Body of pancreas (tissue), 4 donors: ENCODE data around the gene ZNF346.

Experiments used
- POLR2A ChIP-seq, 3 donors: fragments of 450-650 bp; IDR thresholded peaks; one replicate each; pipeline ENCODE4 v1.6.1; 2016; ENCODE audit warnings: antibody characterized with exemption in 3 of 3, mild to moderate bottlenecking in 2 of 3
- TF ChIP-seq, protein P1 (sequence below), 7 experiments: fragments of 450-650 bp in 4 of 7; fragments of 200-600 bp in 3 of 7; sonication (generic) in 3 of 7; IDR thresholded peaks; one replicate each; pipeline ENCODE4 v1.5.1; 2016 to 2019; ENCODE audit warnings: antibody characterized with exemption in 7 of 7

- TF ChIP-seq, protein P1, sequence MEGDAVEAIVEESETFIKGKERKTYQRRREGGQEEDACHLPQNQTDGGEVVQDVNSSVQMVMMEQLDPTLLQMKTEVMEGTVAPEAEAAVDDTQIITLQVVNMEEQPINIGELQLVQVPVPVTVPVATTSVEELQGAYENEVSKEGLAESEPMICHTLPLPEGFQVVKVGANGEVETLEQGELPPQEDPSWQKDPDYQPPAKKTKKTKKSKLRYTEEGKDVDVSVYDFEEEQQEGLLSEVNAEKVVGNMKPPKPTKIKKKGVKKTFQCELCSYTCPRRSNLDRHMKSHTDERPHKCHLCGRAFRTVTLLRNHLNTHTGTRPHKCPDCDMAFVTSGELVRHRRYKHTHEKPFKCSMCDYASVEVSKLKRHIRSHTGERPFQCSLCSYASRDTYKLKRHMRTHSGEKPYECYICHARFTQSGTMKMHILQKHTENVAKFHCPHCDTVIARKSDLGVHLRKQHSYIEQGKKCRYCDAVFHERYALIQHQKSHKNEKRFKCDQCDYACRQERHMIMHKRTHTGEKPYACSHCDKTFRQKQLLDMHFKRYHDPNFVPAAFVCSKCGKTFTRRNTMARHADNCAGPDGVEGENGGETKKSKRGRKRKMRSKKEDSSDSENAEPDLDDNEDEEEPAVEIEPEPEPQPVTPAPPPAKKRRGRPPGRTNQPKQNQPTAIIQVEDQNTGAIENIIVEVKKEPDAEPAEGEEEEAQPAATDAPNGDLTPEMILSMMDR (IDR thresholded peaks at IDR 0.05): no peak
- TF ChIP-seq POLR2A (IDR thresholded peaks at IDR 0.05): no peak
Measured at GRCh38 chr5:176996780-176997179, 25.7 kb upstream of the ZNF346 start.
